Measurements from ENCODE around the gene AKAP12. TPM values are rescaled to one million over a fixed set of nuclear protein-coding genes. Genes with fewer than 3 reads are reported as not detected.
A peak's percentile ranks its signal among the peaks of the same experiment; 100 is the strongest.

AKAP12 gene
- total RNA-seq, 2 donors from 2014 or later: 27.7 to 40.1 TPM

DNA sequence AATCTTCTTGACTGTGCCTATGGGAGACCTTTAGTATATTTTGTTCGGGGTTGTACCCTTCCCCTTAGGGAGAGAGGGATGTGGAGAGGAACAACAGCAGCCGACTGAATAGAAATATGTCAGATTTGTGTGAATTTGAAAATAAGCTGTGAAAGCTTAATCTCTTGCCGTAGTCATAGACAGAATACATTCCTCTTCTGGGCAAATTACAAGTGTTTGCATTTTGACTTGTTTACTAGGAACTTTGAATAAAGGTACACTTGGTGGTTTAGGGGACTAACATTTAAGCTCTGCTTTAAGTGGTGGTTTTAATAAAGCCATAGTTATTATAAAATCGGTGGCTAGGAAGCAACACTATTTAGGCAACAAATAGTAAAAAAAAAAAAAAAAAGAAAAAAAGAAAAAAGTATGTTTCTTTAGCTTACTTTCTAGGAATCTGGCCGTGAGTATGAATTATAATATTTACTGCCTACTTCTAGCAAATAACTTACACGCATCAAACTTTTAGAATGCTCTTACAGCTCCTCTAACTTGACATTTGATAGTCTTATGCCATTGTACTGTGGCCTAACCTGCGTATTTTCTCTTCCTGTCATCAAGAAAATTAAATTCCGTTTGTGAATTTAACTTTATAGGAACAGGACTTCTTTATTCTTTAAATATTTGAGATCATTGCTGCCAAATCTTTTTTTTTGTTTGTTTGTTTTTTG is 86.5 kb downstream of the AKAP12 start:
- Histone ChIP-seq H3K4me3 (peak overlapping the region; percentile 45 to 55), H3K9me3 (no peaks in the 10 kb centered on the region), H3K27ac (peak overlapping the region; percentile 66 to 86), H3K27me3 (no peaks in the 10 kb centered on the region), H3K36me3 (no peaks in the 10 kb centered on the region), H3K4me1 (peaks cover 0 to 24% of the 10 kb centered on the region in 2 donors)
- TF ChIP-seq, protein P1, sequence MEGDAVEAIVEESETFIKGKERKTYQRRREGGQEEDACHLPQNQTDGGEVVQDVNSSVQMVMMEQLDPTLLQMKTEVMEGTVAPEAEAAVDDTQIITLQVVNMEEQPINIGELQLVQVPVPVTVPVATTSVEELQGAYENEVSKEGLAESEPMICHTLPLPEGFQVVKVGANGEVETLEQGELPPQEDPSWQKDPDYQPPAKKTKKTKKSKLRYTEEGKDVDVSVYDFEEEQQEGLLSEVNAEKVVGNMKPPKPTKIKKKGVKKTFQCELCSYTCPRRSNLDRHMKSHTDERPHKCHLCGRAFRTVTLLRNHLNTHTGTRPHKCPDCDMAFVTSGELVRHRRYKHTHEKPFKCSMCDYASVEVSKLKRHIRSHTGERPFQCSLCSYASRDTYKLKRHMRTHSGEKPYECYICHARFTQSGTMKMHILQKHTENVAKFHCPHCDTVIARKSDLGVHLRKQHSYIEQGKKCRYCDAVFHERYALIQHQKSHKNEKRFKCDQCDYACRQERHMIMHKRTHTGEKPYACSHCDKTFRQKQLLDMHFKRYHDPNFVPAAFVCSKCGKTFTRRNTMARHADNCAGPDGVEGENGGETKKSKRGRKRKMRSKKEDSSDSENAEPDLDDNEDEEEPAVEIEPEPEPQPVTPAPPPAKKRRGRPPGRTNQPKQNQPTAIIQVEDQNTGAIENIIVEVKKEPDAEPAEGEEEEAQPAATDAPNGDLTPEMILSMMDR (IDR thresholded peaks at IDR 0.05): no peak
- no peak for DNase-seq (ENCODE audit: low spot score)

DNA sequence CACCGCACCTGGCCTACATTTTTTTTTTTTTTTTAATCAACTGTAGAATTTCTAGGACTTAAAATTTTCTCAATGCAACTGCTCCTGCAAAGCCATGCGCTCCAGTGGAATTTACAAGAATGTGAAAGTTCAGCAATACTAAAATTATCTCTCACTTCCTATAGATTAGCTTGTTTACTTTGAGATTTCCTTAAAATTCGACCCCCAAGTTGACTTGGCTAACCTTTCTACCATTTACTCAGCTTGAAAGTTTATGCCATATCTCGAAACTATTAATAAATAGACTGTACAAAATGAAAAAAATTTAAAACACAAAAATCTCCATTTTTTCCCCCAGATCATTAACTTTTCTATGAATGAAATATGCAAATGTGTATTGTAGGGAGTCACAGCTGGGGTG is 87.3 kb downstream of the AKAP12 start:
- no peaks in the 10 kb centered on the region for H3K36me3 ChIP-seq
- no peak overlapping the region for H3K4me3 ChIP-seq
- TF ChIP-seq, protein P1 (IDR thresholded peaks at IDR 0.05): no peak
- peaks cover 0 to 24% of the 10 kb centered on the region in 2 donors for H3K4me1 ChIP-seq
- DNase-seq (ENCODE audit: low spot score): no peak
- no peaks in the 10 kb centered on the region for H3K9me3 ChIP-seq
- H3K27ac ChIP-seq: peak overlapping the region in 1 of 2 donors; percentile 25
- no peaks in the 10 kb centered on the region for H3K27me3 ChIP-seq

GRCh38 chr6:151330130-151330696 is 90.4 kb downstream of the AKAP12 start:
- no peak overlapping the region for H3K27ac ChIP-seq
- DNase-seq (ENCODE audit: low spot score): no peak
- peaks cover 0 to 7% of the 10 kb centered on the region in 2 donors for H3K4me1 ChIP-seq

GRCh38 chr6:151335930-151336329 is 96.2 kb downstream of the AKAP12 start:
- Histone ChIP-seq H3K27ac (no peak overlapping the region), H3K4me1 (no peaks in the 10 kb centered on the region), H3K4me3 (no peak overlapping the region), H3K9me3 (no peaks in the 10 kb centered on the region), H3K36me3 (no peaks in the 10 kb centered on the region), H3K27me3 (no peaks in the 10 kb centered on the region)
- TF ChIP-seq, protein P1 (IDR thresholded peaks at IDR 0.05): no peak
- DNase-seq (ENCODE audit: low spot score): no peak

More at GRCh38 chr6:151330130-151330696, 90.4 kb downstream of the AKAP12 start:
- TF ChIP-seq, protein P1 (IDR thresholded peaks at IDR 0.05): no peak
- H3K36me3 ChIP-seq: no peaks in the 10 kb centered on the region
- H3K27me3 ChIP-seq: no peaks in the 10 kb centered on the region
- no peak overlapping the region for H3K4me3 ChIP-seq
- no peaks in the 10 kb centered on the region for H3K9me3 ChIP-seq

GRCh38 chr6:151338651-151339200 is 99.0 kb downstream of the AKAP12 start:
- Histone ChIP-seq H3K9me3 (no peaks in the 10 kb centered on the region), H3K4me1 (no peaks in the 10 kb centered on the region), H3K27me3 (no peaks in the 10 kb centered on the region), H3K4me3 (no peak overlapping the region), H3K36me3 (no peaks in the 10 kb centered on the region), H3K27ac (no peak overlapping the region)
- TF ChIP-seq, protein P1 (IDR thresholded peaks at IDR 0.05): no peak
- no peak for DNase-seq (ENCODE audit: low spot score)
